GM18498 (cell line): ENCODE measurements around the gene APBB2.
A peak's percentile ranks its signal among the peaks of the same experiment; 100 is the strongest.

Experiments used
- ATAC-seq: cut with Tn5 transposase; IDR thresholded peaks from one replicate; pipeline ENCODE4 v1.9.1; 2021; ENCODE audit warnings: mild to moderate bottlenecking, moderate library complexity; ENCODE audit not compliant: unreplicated experiment

The APBB2 gene

GRCh38 chr4:41214136-41214824 lies at the start of gene APBB2:
Gene APBB2 (minus strand): TSS chr4:41214542. CDS start chr4:41033254, 181,288 bp downstream.
- ATAC-seq = peak; percentile 60

GRCh38 chr4:41262198-41262597 lies 47.9 kb upstream of the APBB2 start:
- ATAC-seq = no peak

- no peak for ATAC-seq
Observed at GRCh38 chr4:41260116-41260733, 45.9 kb upstream of the APBB2 start.

GRCh38 chr4:41258783-41259182 lies 44.4 kb upstream of the APBB2 start:
- no peak for ATAC-seq

- ATAC-seq = no peak
Observed at GRCh38 chr4:41257906-41258305, 43.6 kb upstream of the APBB2 start.

- ATAC-seq = peak; percentile 68
Observed at GRCh38 chr4:41257257-41257901, 43.0 kb upstream of the APBB2 start.

GRCh38 chr4:41256740-41257256 lies 42.5 kb upstream of the APBB2 start, which contains the start of gene UCHL1:
Gene UCHL1 (plus strand): TSS chr4:41256928. CDS start chr4:41256977, 49 bp downstream.
- peak; percentile 42 for ATAC-seq

GRCh38 chr4:41256131-41256739 lies 41.9 kb upstream of the APBB2 start:
- no peak for ATAC-seq

GRCh38 chr4:41245983-41246382 lies 31.6 kb upstream of the APBB2 start:
- no peak for ATAC-seq

- no peak for ATAC-seq
Observed at GRCh38 chr4:41241919-41242318, 27.6 kb upstream of the APBB2 start.

- ATAC-seq = no peak
Observed at GRCh38 chr4:41236508-41236907, 22.2 kb upstream of the APBB2 start.

GRCh38 chr4:41236032-41236431 lies 21.7 kb upstream of the APBB2 start:
- no peak for ATAC-seq

- ATAC-seq = no peak
Observed at GRCh38 chr4:41232856-41233255, 18.5 kb upstream of the APBB2 start.

GRCh38 chr4:41232406-41232805 lies 18.1 kb upstream of the APBB2 start:
- no peak for ATAC-seq

GRCh38 chr4:41227902-41228301 lies 13.6 kb upstream of the APBB2 start:
- ATAC-seq = no peak

GRCh38 chr4:41221850-41222645 lies 7.7 kb upstream of the APBB2 start:
- no peak for ATAC-seq

GRCh38 chr4:41219421-41219950 lies 5.1 kb upstream of the APBB2 start:
- no peak for ATAC-seq

GRCh38 chr4:41218703-41219102 lies 4.4 kb upstream of the APBB2 start:
- no peak for ATAC-seq

GRCh38 chr4:41217374-41217773 lies 3.0 kb upstream of the APBB2 start:
- ATAC-seq = no peak

- ATAC-seq = no peak
Observed at GRCh38 chr4:41217020-41217333, 2.6 kb upstream of the APBB2 start.
